CD4-positive, alpha-beta T cell (primary cell): ENCODE data around the gene OR2B6. TPM values are rescaled to one million over a fixed set of nuclear protein-coding genes. Genes with fewer than 3 reads are reported as not detected.
"Not testable (repeated sequence)": the region's sequence is repeated elsewhere in the genome, so short reads cannot be mapped to it uniquely, and the experiment has no call there.

Source experiments
- ATAC-seq: fragments of 200-7000 bp; cut with Tn5 transposase; one replicate; pipeline ENCODE4 v1.10.0; 2022; ENCODE audit warnings: mild to moderate bottlenecking; ENCODE audit not compliant: poor library complexity
- CTCF ChIA-PET: fragments of 350-600 bp; sonication (Branson Sonifier 250); formaldehyde crosslinking; loops from one replicate; lab custom pipeline; 2021; ENCODE audit warnings: antibody characterized with exemption, inconsistent platforms; lab: Charles Lee
- POLR2A ChIA-PET: fragments of 350-600 bp; sonication (Branson Sonifier 250); formaldehyde crosslinking; loops from one replicate; lab custom pipeline; 2021; ENCODE audit warnings: antibody characterized with exemption, inconsistent platforms; lab: Charles Lee
- DNase-seq, 14 experiments: peaks; one replicate each; pipeline ENCODE4 v3.0.0-alpha.2; 2013 to 2020; ENCODE audit warnings: mixed read lengths in 2 of 14
- H3K27ac ChIP-seq, 2 donors: one replicate each; pipeline versions ENCODE4 v1.5.1 to v1.7.0; 2013; ENCODE audit warnings: low read length in 2 of 2, low read depth in 1 of 2, mild to moderate bottlenecking in 1 of 2
- H3K27me3 ChIP-seq, 2 experiments: 1 replicate in 1 of 2; 2 replicates in 1 of 2; pipeline versions ENCODE4 v1.6.1 to v1.7.0; 2013; ENCODE audit warnings: low read length in 2 of 2, control low read depth in 1 of 2, mild to moderate bottlenecking in 1 of 2, moderate library complexity in 1 of 2; ENCODE audit not compliant: insufficient read depth in 2 of 2, control insufficient read depth in 1 of 2
- H3K36me3 ChIP-seq: one replicate; pipeline ENCODE4 v1.6.1; 2013; ENCODE audit warnings: low read length, control low read depth; ENCODE audit not compliant: insufficient read depth
- H3K4me1 ChIP-seq: one replicate; pipeline ENCODE4 v1.6.1; 2013; ENCODE audit warnings: low read length, control low read depth; ENCODE audit not compliant: insufficient read depth
- H3K4me3 ChIP-seq: one replicate; pipeline ENCODE4 v1.5.1; 2013; ENCODE audit warnings: mild to moderate bottlenecking, low read length, moderate library complexity
- H3K9me3 ChIP-seq, 2 experiments: 1 replicate in 1 of 2; 2 replicates in 1 of 2; pipeline versions ENCODE4 v1.6.1 to v1.7.0; 2013; ENCODE audit warnings: low read length in 2 of 2, mild to moderate bottlenecking in 2 of 2, control low read depth in 1 of 2, moderate library complexity in 1 of 2; ENCODE audit not compliant: control insufficient read depth in 1 of 2, insufficient read depth in 1 of 2
- H3K27ac Mint-ChIP-seq: one replicate; pipeline ENCODE4 v1.8.0; 2020; ENCODE audit warnings: mixed read lengths
- H3K27me3 Mint-ChIP-seq: one replicate; pipeline ENCODE4 v1.8.0; 2021; ENCODE audit warnings: mixed read lengths
- H3K36me3 Mint-ChIP-seq: one replicate; pipeline ENCODE4 v1.8.0; 2021; ENCODE audit warnings: low read depth, mixed read lengths
- H3K4me1 Mint-ChIP-seq: one replicate; pipeline ENCODE4 v1.8.0; 2021; ENCODE audit warnings: low read depth, mixed read lengths
- H3K4me3 Mint-ChIP-seq: one replicate; pipeline ENCODE4 v1.8.0; 2020; ENCODE audit warnings: mild to moderate bottlenecking, mixed read lengths
- H3K9me3 Mint-ChIP-seq: one replicate; pipeline ENCODE4 v1.8.0; 2020; ENCODE audit warnings: mixed read lengths
- CTCF ChIP-seq: fragments of 200-600 bp; IDR thresholded peaks from one replicate; pipeline ENCODE4 v1.8.0; 2022; ENCODE audit warnings: antibody characterized with exemption, mild to moderate bottlenecking
- intact Hi-C, 2 experiments: fragments of 100-400 bp; cut with DNase I in 1 of 2; cut with micrococcal nuclease in 1 of 2; formaldehyde crosslinking; loops; one replicate each; pipeline versions ENCODE4 v1.15.1 to v1.9.0; 2023 to 2025; cut with DNase I, micrococcal nuclease
- total RNA-seq, 174 experiments: library from RNA in 2 of 174; stranded (reverse) in 2 of 174; gene quantifications; one replicate each; pipeline ENCODE4 v1.2.3 and lab custom pipeline; 2021 to 2026

The OR2B6 gene
- total RNA-seq, 2 experiments from 2014 or later: not detected

DNA sequence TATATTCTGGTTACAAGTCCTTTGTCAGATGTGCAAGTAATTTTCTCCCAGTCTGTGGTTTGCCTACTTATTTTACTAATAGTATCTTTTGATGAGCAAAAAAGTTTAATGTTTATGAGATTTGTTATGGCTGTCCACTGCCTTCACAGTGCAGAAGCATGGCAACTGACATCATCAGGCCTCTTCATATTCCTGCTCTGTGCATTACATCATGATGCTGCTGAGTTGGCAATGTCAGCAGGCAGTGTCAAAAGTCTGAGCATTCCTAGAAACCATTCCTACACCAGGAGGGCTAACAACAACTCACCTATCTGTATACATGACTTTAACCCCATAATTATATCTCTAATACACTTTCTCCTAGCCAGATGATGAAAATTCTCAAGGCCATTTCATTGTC is 34.1 kb upstream of the OR2B6 start:
- no peak for TF ChIP-seq CTCF
- ChIA-PET CTCF (no interaction called here), POLR2A (no interaction called here)
- Mint-ChIP-seq H3K27me3 (peaks cover 49% of the 10 kb centered on the region), H3K36me3 (no peaks in the 10 kb centered on the region), H3K4me3 (no peak overlapping the region), H3K27ac (no peak overlapping the region), H3K9me3 (no peaks in the 10 kb centered on the region), H3K4me1 (no peaks in the 10 kb centered on the region)
- intact Hi-C loops: no loop called here
- no peak overlapping the region for H3K27ac ChIP-seq
- no peaks in the 10 kb centered on the region for H3K4me1 ChIP-seq
- no peak for ATAC-seq
- peaks cover 3 to 19% of the 10 kb centered on the region in 2 experiments for H3K27me3 ChIP-seq
- H3K4me3 ChIP-seq: no peak overlapping the region
- H3K9me3 ChIP-seq: no peaks in the 10 kb centered on the region
- DNase-seq: no peak
- H3K36me3 ChIP-seq: no peaks in the 10 kb centered on the region

GRCh38 chr6:27924179-27924578 is 32.9 kb upstream of the OR2B6 start:
- no peak overlapping the region for H3K27ac Mint-ChIP-seq
- POLR2A ChIA-PET: no interaction called here

GRCh38 chr6:27928041-27928440 is 29.0 kb upstream of the OR2B6 start:
- H3K4me3 ChIP-seq, DNase-seq, ATAC-seq, H3K4me3 Mint-ChIP-seq, H3K4me1 ChIP-seq, H3K36me3 Mint-ChIP-seq, H3K9me3 ChIP-seq, H3K4me1 Mint-ChIP-seq, H3K9me3 Mint-ChIP-seq, H3K27ac Mint-ChIP-seq, POLR2A ChIA-PET, H3K36me3 ChIP-seq, H3K27ac ChIP-seq, intact Hi-C loops, CTCF ChIA-PET: not testable (repeated sequence)
- H3K27me3 ChIP-seq: peaks cover 7 to 12% of the 10 kb centered on the region in 2 experiments
- H3K27me3 Mint-ChIP-seq: peaks cover 42% of the 10 kb centered on the region

More at GRCh38 chr6:27924179-27924578, 32.9 kb upstream of the OR2B6 start:
- no peaks in the 10 kb centered on the region for H3K9me3 ChIP-seq
- ATAC-seq (no peak), DNase-seq (no peak)
- no peaks in the 10 kb centered on the region for H3K4me1 ChIP-seq
- H3K4me3 ChIP-seq: no peak overlapping the region
- Mint-ChIP-seq H3K9me3 (no peaks in the 10 kb centered on the region), H3K27me3 (peaks cover 51% of the 10 kb centered on the region), H3K36me3 (no peaks in the 10 kb centered on the region), H3K4me3 (no peak overlapping the region), H3K4me1 (no peaks in the 10 kb centered on the region)
- CTCF ChIA-PET: no interaction called here
- no peaks in the 10 kb centered on the region for H3K36me3 ChIP-seq
- H3K27ac ChIP-seq: no peak overlapping the region
- intact Hi-C loops: no loop called here
- TF ChIP-seq CTCF: no peak
- peaks cover 6 to 17% of the 10 kb centered on the region in 2 experiments for H3K27me3 ChIP-seq

DNA sequence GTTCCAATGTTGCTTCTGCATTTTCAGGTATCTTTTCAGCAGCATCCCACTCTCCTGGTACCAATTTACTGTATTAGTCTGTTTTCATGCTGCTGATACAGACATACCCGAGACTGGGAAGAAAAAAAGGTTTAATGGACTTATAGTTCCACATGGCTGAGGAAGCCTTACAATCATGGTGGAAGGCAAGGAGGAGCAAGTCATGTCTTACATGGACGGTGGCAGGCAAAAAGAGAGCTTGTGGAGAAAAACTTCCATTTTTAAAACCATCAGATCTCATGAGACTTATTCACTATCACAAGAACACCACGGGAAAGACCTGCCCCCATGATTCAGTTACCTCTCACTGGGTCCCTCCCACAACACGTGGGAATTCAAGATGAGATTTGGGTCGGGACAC is 27.1 kb upstream of the OR2B6 start:
- POLR2A ChIA-PET, H3K36me3 Mint-ChIP-seq, DNase-seq, H3K4me1 Mint-ChIP-seq, H3K4me1 ChIP-seq, H3K36me3 ChIP-seq, intact Hi-C loops, CTCF ChIA-PET, H3K27ac Mint-ChIP-seq, ATAC-seq, H3K27ac ChIP-seq, H3K9me3 Mint-ChIP-seq, H3K4me3 ChIP-seq, H3K9me3 ChIP-seq, H3K4me3 Mint-ChIP-seq: not testable (repeated sequence)
- peaks cover 55% of the 10 kb centered on the region for H3K27me3 Mint-ChIP-seq
- peaks cover 3 to 16% of the 10 kb centered on the region in 2 experiments for H3K27me3 ChIP-seq
